ENCODE data around the gene ST6GALNAC4. TPM values are rescaled to one million over a fixed set of nuclear protein-coding genes. Genes with fewer than 3 reads are reported as not detected.

Gene ST6GALNAC4
- total and polyA plus RNA-seq, 10 of the 15 experiments (the other 5 are each of a cell fraction or from before 2014, with no cell fraction given), result 4.2 to 63.2 (median 35.2) TPM

DNA sequence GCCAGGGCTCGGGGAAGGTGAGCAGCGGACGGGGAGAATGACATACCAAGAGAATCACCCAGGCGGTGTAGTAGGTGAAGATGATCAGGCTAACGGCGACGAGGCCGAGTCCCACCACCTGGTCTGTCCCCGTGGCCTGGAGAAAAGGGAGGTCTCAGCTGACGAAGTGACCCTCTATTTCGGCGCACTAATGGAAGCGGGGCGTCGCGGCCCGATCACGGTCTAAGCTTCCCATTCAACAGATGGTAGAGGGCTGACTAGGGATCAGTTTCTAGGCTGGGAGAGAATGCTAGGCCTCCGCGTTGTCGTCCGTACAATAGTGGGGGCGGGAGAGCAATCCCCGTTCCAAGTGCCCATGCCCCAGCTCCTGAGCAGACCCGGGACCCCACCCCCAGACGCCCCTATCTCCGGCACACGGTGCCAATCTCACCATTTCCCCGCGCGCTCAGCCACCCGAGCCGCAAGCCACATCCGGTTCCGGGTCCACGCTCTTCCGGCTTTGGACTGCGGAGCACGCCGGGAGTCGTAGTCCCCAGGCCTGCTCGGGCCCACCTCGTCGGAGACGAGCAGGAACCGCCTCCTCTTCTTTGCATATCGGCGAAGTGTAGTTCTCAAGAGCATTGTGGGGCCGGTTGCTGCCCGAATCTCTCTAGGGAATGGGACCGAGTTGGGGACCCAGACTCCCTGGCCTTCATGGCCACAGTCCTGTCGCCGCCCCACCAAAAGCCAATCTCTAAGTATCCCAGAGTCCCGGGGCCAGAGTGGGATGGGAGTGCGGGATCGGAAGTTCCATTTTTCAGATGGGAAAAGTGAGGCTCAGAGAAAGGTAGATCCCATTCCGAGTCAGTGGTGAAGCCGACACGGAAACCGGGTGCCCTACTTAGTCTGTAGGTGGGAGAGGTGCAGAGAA lies 20.8 kb upstream of the ST6GALNAC4 start, which contains the start of gene DPM2 (continued):
- TF ChIP-seq, protein P1, sequence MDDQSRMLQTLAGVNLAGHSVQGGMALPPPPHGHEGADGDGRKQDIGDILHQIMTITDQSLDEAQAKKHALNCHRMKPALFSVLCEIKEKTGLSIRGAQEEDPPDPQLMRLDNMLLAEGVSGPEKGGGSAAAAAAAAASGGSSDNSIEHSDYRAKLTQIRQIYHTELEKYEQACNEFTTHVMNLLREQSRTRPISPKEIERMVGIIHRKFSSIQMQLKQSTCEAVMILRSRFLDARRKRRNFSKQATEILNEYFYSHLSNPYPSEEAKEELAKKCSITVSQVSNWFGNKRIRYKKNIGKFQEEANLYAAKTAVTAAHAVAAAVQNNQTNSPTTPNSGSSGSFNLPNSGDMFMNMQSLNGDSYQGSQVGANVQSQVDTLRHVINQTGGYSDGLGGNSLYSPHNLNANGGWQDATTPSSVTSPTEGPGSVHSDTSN (IDR thresholded peaks at IDR 0.05; ENCODE audit: insufficient replicate concordance, low read depth, low read length), result peak; percentile 28
- TF ChIP-seq NFXL1 (IDR thresholded peaks at IDR 0.05; ENCODE audit: borderline replicate concordance) (no peak; the same call in 1 of the 2 replicates), GABPA (IDR thresholded peaks at IDR 0.05; ENCODE audit: low read depth) (peak; percentile 97), TBL1XR1 (IDR thresholded peaks at IDR 0.05; ENCODE audit: low read depth, low read length) (no peak), FOXM1 (IDR thresholded peaks at IDR 0.05; ENCODE audit: low read depth, low read length) (no peak), IKZF2 (IDR thresholded peaks at IDR 0.05) (0 out of 4 replicates have a peak, but pooled peaks of 1 of the 2 experiments have one; percentile 46), RB1 (IDR thresholded peaks at IDR 0.05; ENCODE audit: borderline replicate concordance) (peak; percentile 61; the same call in 1 of the 2 replicates), TCF7 (IDR thresholded peaks at IDR 0.05; ENCODE audit: borderline replicate concordance) (no peak), YBX1 (IDR thresholded peaks at IDR 0.05) (no peak), BHLHE40 (IDR thresholded peaks at IDR 0.05; ENCODE audit: borderline replicate concordance in 1 of 2, low read depth in 2 of 2, low read length in 1 of 2) (peak; percentile 43 to 65), POU2F2 (IDR thresholded peaks at IDR 0.05; ENCODE audit: borderline replicate concordance, low read depth, low read length) (peak; percentile 92; the same call in 2 of the 3 replicates), NBN (IDR thresholded peaks at IDR 0.05) (no peak), RUNX3 (IDR thresholded peaks at IDR 0.05; ENCODE audit: low read length) (peak; percentile 96), GATAD2B (conservative IDR thresholded peaks at IDR 0.05; ENCODE audit: low read depth) (peak; percentile 60; the same call in 1 of the 2 replicates), HCFC1 (IDR thresholded peaks at IDR 0.05; ENCODE audit: low read length) (peak; percentile 93), ZNF274 (IDR thresholded peaks at IDR 0.05; ENCODE audit: insufficient read depth, insufficient read length) (no peak), BCL11A (IDR thresholded peaks at IDR 0.05; ENCODE audit: low read depth, low read length) (no peak), ASH2L (IDR thresholded peaks at IDR 0.05; ENCODE audit: borderline replicate concordance, low read depth) (no peak), ZNF622 (IDR thresholded peaks at IDR 0.05) (no peak), NR2F1 (conservative IDR thresholded peaks at IDR 0.05) (no peak)
- TF ChIP-seq, protein P2, sequence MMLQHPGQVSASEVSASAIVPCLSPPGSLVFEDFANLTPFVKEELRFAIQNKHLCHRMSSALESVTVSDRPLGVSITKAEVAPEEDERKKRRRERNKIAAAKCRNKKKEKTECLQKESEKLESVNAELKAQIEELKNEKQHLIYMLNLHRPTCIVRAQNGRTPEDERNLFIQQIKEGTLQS (IDR thresholded peaks at IDR 0.05; ENCODE audit: borderline replicate concordance, extremely low read depth, low read depth, low read length), result no peak
- TF ChIP-seq, protein P3, sequence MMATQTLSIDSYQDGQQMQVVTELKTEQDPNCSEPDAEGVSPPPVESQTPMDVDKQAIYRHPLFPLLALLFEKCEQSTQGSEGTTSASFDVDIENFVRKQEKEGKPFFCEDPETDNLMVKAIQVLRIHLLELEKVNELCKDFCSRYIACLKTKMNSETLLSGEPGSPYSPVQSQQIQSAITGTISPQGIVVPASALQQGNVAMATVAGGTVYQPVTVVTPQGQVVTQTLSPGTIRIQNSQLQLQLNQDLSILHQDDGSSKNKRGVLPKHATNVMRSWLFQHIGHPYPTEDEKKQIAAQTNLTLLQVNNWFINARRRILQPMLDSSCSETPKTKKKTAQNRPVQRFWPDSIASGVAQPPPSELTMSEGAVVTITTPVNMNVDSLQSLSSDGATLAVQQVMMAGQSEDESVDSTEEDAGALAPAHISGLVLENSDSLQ (IDR thresholded peaks at IDR 0.05), result peak; percentile 76
- TF ChIP-seq, protein P4, sequence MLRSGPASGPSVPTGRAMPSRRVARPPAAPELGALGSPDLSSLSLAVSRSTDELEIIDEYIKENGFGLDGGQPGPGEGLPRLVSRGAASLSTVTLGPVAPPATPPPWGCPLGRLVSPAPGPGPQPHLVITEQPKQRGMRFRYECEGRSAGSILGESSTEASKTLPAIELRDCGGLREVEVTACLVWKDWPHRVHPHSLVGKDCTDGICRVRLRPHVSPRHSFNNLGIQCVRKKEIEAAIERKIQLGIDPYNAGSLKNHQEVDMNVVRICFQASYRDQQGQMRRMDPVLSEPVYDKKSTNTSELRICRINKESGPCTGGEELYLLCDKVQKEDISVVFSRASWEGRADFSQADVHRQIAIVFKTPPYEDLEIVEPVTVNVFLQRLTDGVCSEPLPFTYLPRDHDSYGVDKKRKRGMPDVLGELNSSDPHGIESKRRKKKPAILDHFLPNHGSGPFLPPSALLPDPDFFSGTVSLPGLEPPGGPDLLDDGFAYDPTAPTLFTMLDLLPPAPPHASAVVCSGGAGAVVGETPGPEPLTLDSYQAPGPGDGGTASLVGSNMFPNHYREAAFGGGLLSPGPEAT (IDR thresholded peaks at IDR 0.05; ENCODE audit: low read depth), result no peak
